ENCODE measurements around the gene ALDH3B1. TPM values are rescaled to one million over a fixed set of nuclear protein-coding genes. Genes with fewer than 3 reads are reported as not detected.
A peak's percentile ranks its signal among the peaks of the same experiment; 100 is the strongest.

ALDH3B1 gene
- total RNA-seq, 2 donors from 2014 or later = 15.2 to 18.4 TPM

- H3K36me3 ChIP-seq (replicated peaks in 1 of 2; ENCODE audit: insufficient read depth in 1 of 2, low read depth in 2 of 2) = no peaks in the 10 kb centered on the region
- WGBS, 2 donors = 91 to 95% methylated on average over 12 to 13 of the region's 13 CpGs
- no peaks in the 10 kb centered on the region for H3K27me3 ChIP-seq
- TF ChIP-seq POLR2A (IDR thresholded peaks at IDR 0.05) = no peak
- no peak for TF ChIP-seq CTCF (IDR thresholded peaks at IDR 0.05)
- intact Hi-C loops (cut with DNase I) = no loop called here
- H3K4me3 ChIP-seq = no peak overlapping the region
- ATAC-seq (no peak), DNase-seq (no peak)
- no peak overlapping the region for H3K27ac ChIP-seq
- H3K4me1 ChIP-seq = peaks cover 14% of the 10 kb centered on the region
- no peaks in the 10 kb centered on the region for H3K9me3 ChIP-seq
These were observed 10.9 kb upstream of the ALDH3B1 start for GRCh38 chr11:67999201-67999629.

- Histone ChIP-seq H3K27ac (no peak overlapping the region), H3K4me1 (peaks cover 19% of the 10 kb centered on the region), H3K9me3 (no peaks in the 10 kb centered on the region), H3K27me3 (no peaks in the 10 kb centered on the region), H3K36me3 (replicated peaks in 1 of 2; ENCODE audit: insufficient read depth in 1 of 2, low read depth in 2 of 2) (no peaks in the 10 kb centered on the region), H3K4me3 (no peak overlapping the region)
- no peak for DNase-seq
- intact Hi-C loops (cut with DNase I) = no loop called here
- no peak for ATAC-seq
- TF ChIP-seq POLR2A (IDR thresholded peaks at IDR 0.05) = no peak
- TF ChIP-seq CTCF (IDR thresholded peaks at IDR 0.05) = no peak
- WGBS, 2 donors = 87 to 92% methylated on average over 5 of the region's 5 CpGs
These were observed 10.4 kb upstream of the ALDH3B1 start for GRCh38 chr11:67999704-68000103.

GRCh38 chr11:68002575-68002937 lies 7.6 kb upstream of the ALDH3B1 start:
- 52 to 70% methylated on average over 7 to 8 of the region's 9 CpGs for WGBS, 2 donors
- no peak overlapping the region for H3K4me3 ChIP-seq
- H3K9me3 ChIP-seq = no peaks in the 10 kb centered on the region
- DNase-seq (peak in 1 of 4 donors; percentile 41), ATAC-seq (no peak)
- TF ChIP-seq CTCF (IDR thresholded peaks at IDR 0.05) = no peak
- TF ChIP-seq POLR2A (IDR thresholded peaks at IDR 0.05) = no peak
- H3K36me3 ChIP-seq (replicated peaks in 1 of 2; ENCODE audit: insufficient read depth in 1 of 2, low read depth in 2 of 2) = no peaks in the 10 kb centered on the region
- peak overlapping the region in 1 of 4 donors; percentile 76 for H3K27ac ChIP-seq
- intact Hi-C loops (cut with DNase I) = no loop called here
- peaks cover 15% of the 10 kb centered on the region for H3K4me1 ChIP-seq
- no peaks in the 10 kb centered on the region for H3K27me3 ChIP-seq

- no peaks in the 10 kb centered on the region for H3K36me3 ChIP-seq (replicated peaks in 1 of 2; ENCODE audit: insufficient read depth in 1 of 2, low read depth in 2 of 2)
- WGBS, 2 donors = 24 to 36% methylated on average over 14 to 55 of the region's 86 CpGs
- intact Hi-C loops (cut with DNase I) = no loop called here
These were observed 6.9 kb upstream of the ALDH3B1 start for GRCh38 chr11:68002938-68003845.

More at GRCh38 chr11:68002938-68003845, 6.9 kb upstream of the ALDH3B1 start:
- Histone ChIP-seq H3K9me3 (no peaks in the 10 kb centered on the region), H3K27ac (peak overlapping the region; percentile 32 to 76 (median 63)), H3K4me1 (peaks cover 18% of the 10 kb centered on the region), H3K27me3 (no peaks in the 10 kb centered on the region), H3K4me3 (peak overlapping the region; percentile 40 to 55)
- peak; percentile 67 for ATAC-seq
- DNase-seq = peak; percentile 66 to 73 (median 70)
- no peak for TF ChIP-seq POLR2A (IDR thresholded peaks at IDR 0.05)
- no peak for TF ChIP-seq CTCF (IDR thresholded peaks at IDR 0.05)

All from body of pancreas (tissue), 4 donors.